K562 (cell line): Measurements from ENCODE around the gene SPEM1. TPM values are rescaled to one million over a fixed set of nuclear protein-coding genes. Genes with fewer than 3 reads are reported as not detected.

Experiments
- CTBP1 ChIP-seq: fragments of 450-650 bp; IDR thresholded peaks from 2 replicates; pipeline ENCODE4 v1.6.1; 2016; ENCODE audit warnings: borderline replicate concordance
- HEY1 ChIP-seq: fragments of 250-450 bp; sonication (Bioruptor Pico); IDR thresholded peaks from 2 replicates; pipeline ENCODE4 v1.5.0; 2020; ENCODE audit warnings: mild to moderate bottlenecking, moderate library complexity, borderline replicate concordance
- HSF4 ChIP-seq: fragments of 250-450 bp; sonication (Bioruptor Pico); IDR thresholded peaks from 2 replicates; pipeline ENCODE4 v2.1.2; 2022; ENCODE audit warnings: mild to moderate bottlenecking, moderate library complexity, borderline replicate concordance
- ILK ChIP-seq: fragments of 450-650 bp; IDR thresholded peaks from 2 replicates; pipeline ENCODE4 v1.6.1; 2016; ENCODE audit warnings: missing genetic modification characterization, low read depth, mild to moderate bottlenecking, missing compliant biosample characterization, moderate library complexity, borderline replicate concordance
- KLF10 ChIP-seq: fragments of 250-450 bp; sonication (Bioruptor Pico); IDR thresholded peaks from 2 replicates; pipeline ENCODE4 v1.6.1; 2021; ENCODE audit warnings: matching md5 sums
- NELFE ChIP-seq: IDR thresholded peaks from 2 replicates; pipeline ENCODE4 v1.6.1; 2011; ENCODE audit warnings: mild to moderate bottlenecking; ENCODE audit not compliant: insufficient read depth, insufficient read length
- POLR3A ChIP-seq: IDR thresholded peaks from 2 replicates; pipeline ENCODE4 v1.6.1; 2011; ENCODE audit warnings: borderline replicate concordance, mild to moderate bottlenecking, moderate library complexity; ENCODE audit not compliant: insufficient read length, insufficient read depth; ENCODE audit errors: extremely low read depth
- ZBTB11 ChIP-seq, 3 experiments: fragments of 200-800 bp in 1 of 3; fragments of 250-450 bp in 1 of 3; fragments of 450-650 bp in 1 of 3; sonication (Bioruptor Pico) in 1 of 3; sonication (Bioruptor generic) in 1 of 3; formaldehyde crosslinking in 1 of 3; IDR thresholded peaks; 2 replicates each; pipeline versions ENCODE4 v1.6.1 to v1.8.0; 2016 to 2022; ENCODE audit warnings: mild to moderate bottlenecking in 2 of 3, missing genetic modification characterization in 2 of 3, missing compliant biosample characterization in 1 of 3, moderate library complexity in 1 of 3
- ZNF3 ChIP-seq: fragments of 250-450 bp; sonication (Bioruptor Pico); IDR thresholded peaks from 2 replicates; pipeline ENCODE4 v1.5.0; 2021; ENCODE audit warnings: mild to moderate bottlenecking, moderate library complexity
- ZNF407 ChIP-seq: fragments of 450-650 bp; IDR thresholded peaks from 2 replicates; pipeline ENCODE4 v1.6.1; 2016; ENCODE audit warnings: low read depth
- polyA plus RNA-seq, 8 experiments: library from polyadenylated mRNA; depleted of rRNA in 4 of 8; stranded (reverse) in 5 of 8; unstranded in 3 of 8; fragments of >200 nt; fragmentation: Nextera tagmentation in 2 of 8; fragmentation: Illumina TruSeq in 1 of 8; extraction: Ambion mirVana in 2 of 8; extraction: Trizol in 1 of 8; gene quantifications; 2 replicates each; pipeline versions ENCODE4 v1.2.1 to v1.2.3, GENCODE V29; 2011 to 2014; ENCODE audit warnings: inconsistent platforms in 1 of 8, missing spikeins in 1 of 8
- total RNA-seq, 7 experiments: library from RNA; depleted of rRNA in 6 of 7; stranded (reverse); fragments of >200 nt in 6 of 7; fragmentation: Illumina TruSeq in 2 of 7; extraction: Trizol in 2 of 7; gene quantifications; 2 replicates each; pipeline versions ENCODE4 v1.2.1 to v1.2.3, GENCODE V29; 2011 to 2021; ENCODE audit warnings: low replicate concordance in 1 of 7
- TF ChIP-seq, protein P1 (sequence below), 2 experiments: IDR thresholded peaks; 2 replicates each; pipeline ENCODE4 v1.6.1; 2012; ENCODE audit warnings: improper control_type of control experiment in 2 of 2, low read depth in 2 of 2, low read length in 2 of 2, borderline replicate concordance in 1 of 2

SPEM1 gene
- total and polyA plus RNA-seq, 9 of the 15 experiments (the other 6 are each of a cell fraction or from before 2014, with no cell fraction given) = not detected

DNA sequence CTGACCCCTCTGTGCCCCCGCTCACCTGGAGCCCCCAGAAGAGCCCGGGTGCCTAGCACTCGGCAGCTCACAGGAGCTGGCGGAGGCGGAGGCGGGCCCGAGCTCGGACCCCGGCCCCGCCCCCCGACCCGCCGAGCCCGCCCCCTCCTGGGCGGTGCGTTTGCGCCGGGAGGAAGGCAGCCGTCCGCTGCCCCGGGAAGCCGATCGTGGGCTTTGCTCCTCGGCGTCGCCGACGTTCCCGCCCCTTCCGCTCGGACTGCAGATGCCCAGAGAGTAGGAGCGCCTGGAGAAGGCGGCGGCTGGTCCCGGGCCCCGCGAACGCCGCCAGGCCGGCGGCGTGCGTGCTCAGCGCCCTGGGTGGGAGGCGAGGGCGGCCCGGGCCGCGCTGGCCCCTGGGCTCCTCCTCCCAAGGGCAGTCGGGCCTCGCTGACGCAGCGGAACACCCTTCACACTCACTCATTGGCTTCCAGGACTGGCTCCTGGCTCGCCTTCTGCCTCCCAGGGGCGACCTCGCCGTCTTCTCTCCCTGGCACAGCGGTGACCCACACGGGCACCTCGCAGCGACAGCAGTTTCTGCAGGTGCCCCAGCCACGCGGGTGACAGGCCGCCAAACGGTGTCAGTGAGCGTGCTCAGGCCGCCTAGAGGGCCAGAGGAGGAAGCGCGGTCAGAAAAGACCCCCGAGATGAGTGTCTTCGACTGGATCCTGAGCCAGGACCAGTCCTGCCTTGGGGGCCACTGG is 25.5 kb upstream of the SPEM1 start, which contains the start of gene PLSCR3 (continued):
- TF ChIP-seq, protein P1, sequence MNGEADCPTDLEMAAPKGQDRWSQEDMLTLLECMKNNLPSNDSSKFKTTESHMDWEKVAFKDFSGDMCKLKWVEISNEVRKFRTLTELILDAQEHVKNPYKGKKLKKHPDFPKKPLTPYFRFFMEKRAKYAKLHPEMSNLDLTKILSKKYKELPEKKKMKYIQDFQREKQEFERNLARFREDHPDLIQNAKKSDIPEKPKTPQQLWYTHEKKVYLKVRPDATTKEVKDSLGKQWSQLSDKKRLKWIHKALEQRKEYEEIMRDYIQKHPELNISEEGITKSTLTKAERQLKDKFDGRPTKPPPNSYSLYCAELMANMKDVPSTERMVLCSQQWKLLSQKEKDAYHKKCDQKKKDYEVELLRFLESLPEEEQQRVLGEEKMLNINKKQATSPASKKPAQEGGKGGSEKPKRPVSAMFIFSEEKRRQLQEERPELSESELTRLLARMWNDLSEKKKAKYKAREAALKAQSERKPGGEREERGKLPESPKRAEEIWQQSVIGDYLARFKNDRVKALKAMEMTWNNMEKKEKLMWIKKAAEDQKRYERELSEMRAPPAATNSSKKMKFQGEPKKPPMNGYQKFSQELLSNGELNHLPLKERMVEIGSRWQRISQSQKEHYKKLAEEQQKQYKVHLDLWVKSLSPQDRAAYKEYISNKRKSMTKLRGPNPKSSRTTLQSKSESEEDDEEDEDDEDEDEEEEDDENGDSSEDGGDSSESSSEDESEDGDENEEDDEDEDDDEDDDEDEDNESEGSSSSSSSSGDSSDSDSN (IDR thresholded peaks at IDR 0.05; ENCODE audit: borderline replicate concordance in 1 of 2, low read depth in 2 of 2, low read length in 2 of 2) = peak in 1 of 2 experiments; percentile 57; a peak in 2 of 4 replicates
- no peak for TF ChIP-seq POLR3A
- TF ChIP-seq ZNF3 (CRISPR knock-in tag) = no peak
- no peak for TF ChIP-seq HSF4 (CRISPR knock-in tag)
- TF ChIP-seq ZNF407 = no peak
- peak; percentile 51; the same call in 1 of the 2 replicates for TF ChIP-seq CTBP1
- TF ChIP-seq NELFE = no peak
- TF ChIP-seq ZBTB11 (CRISPR knock-in tag; IDR thresholded peaks at IDR 0.05) = peak in 1 of 3 experiments; percentile 60; a peak in 1 of 6 replicates
- no peak for TF ChIP-seq HEY1 (CRISPR knock-in tag)
- no peak for TF ChIP-seq ILK (tag)
- no peak for TF ChIP-seq KLF10 (CRISPR knock-in tag)
